HCT116 (cell line): ENCODE results near the gene OPCML.

ENCODE experiments used
- CEBPB ChIP-seq: IDR thresholded peaks from 2 replicates; pipeline ENCODE4 v1.6.1; 2012; ENCODE audit warnings: low read depth
- EZH2 ChIP-seq: fragments of 200-600 bp; sonication (generic); IDR thresholded peaks from 2 replicates; pipeline ENCODE4 v1.6.1; 2017; ENCODE audit warnings: antibody characterized with exemption, mixed run types
- EZH2phosphoT487 ChIP-seq: fragments of 200-600 bp; IDR thresholded peaks from 2 replicates; pipeline ENCODE4 v1.6.1; 2018; ENCODE audit warnings: antibody characterized with exemption, borderline replicate concordance
- POLR2A ChIP-seq: IDR thresholded peaks from 2 replicates; pipeline ENCODE4 v1.7.0; 2011; ENCODE audit warnings: borderline replicate concordance; ENCODE audit not compliant: insufficient read depth, insufficient read length; ENCODE audit errors: extremely low read depth
- POLR2AphosphoS5 ChIP-seq: IDR thresholded peaks from 2 replicates; pipeline ENCODE4 v1.6.1; 2011; ENCODE audit warnings: mild to moderate bottlenecking, low read depth, low read length, moderate library complexity
- RAD21 ChIP-seq: IDR thresholded peaks from 2 replicates; pipeline ENCODE4 v1.6.1; 2012; ENCODE audit warnings: low read depth, mild to moderate bottlenecking
- SRF ChIP-seq: IDR thresholded peaks from 2 replicates; pipeline ENCODE4 v1.6.1; 2012; ENCODE audit warnings: low read depth
- ZNF274 ChIP-seq: fragments of 200-500 bp; sonication (Bioruptor generic); IDR thresholded peaks from 2 replicates; pipeline ENCODE4 v1.6.1; 2014; ENCODE audit warnings: mild to moderate bottlenecking, low read depth, low read length, inconsistent platforms
- TF ChIP-seq, protein P1 (sequence below), 3 experiments: fragments of 200-600 bp in 1 of 3; sonication (generic) in 1 of 3; IDR thresholded peaks in 2 of 3; conservative IDR thresholded peaks in 1 of 3; 2 replicates each; pipeline ENCODE4 v1.5.1; 2012 to 2017; ENCODE audit warnings: low read depth in 2 of 3, low read length in 2 of 3, antibody characterized with exemption in 1 of 3, borderline replicate concordance in 1 of 3, control low read depth in 1 of 3, mild to moderate bottlenecking in 1 of 3, mixed read lengths in 1 of 3, mixed run types in 1 of 3, moderate library complexity in 1 of 3; ENCODE audit not compliant: insufficient read depth in 1 of 3

DNA sequence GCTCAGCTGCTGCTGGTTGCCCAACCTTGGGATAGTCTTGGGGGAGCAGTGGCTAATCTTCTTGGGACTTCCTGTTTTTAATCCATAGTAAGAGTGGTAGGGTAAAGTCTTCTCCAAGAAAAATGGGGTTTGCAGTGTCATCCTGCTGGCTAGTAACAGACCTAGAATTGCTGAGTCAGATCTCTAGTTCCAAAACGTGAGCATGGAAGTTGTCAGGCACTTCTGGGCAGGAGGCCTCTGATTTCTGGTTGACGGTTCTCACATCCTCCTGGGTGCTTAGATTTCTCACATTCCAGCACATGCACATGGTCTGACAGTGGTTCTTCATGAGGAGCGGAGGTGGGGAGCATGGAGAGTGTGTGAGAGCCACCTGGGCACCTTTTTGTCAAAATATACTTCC, 410.0 kb downstream of the OPCML start:
- TF ChIP-seq, protein P1, sequence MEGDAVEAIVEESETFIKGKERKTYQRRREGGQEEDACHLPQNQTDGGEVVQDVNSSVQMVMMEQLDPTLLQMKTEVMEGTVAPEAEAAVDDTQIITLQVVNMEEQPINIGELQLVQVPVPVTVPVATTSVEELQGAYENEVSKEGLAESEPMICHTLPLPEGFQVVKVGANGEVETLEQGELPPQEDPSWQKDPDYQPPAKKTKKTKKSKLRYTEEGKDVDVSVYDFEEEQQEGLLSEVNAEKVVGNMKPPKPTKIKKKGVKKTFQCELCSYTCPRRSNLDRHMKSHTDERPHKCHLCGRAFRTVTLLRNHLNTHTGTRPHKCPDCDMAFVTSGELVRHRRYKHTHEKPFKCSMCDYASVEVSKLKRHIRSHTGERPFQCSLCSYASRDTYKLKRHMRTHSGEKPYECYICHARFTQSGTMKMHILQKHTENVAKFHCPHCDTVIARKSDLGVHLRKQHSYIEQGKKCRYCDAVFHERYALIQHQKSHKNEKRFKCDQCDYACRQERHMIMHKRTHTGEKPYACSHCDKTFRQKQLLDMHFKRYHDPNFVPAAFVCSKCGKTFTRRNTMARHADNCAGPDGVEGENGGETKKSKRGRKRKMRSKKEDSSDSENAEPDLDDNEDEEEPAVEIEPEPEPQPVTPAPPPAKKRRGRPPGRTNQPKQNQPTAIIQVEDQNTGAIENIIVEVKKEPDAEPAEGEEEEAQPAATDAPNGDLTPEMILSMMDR (IDR thresholded peaks at IDR 0.05 in 2 of 3, conservative IDR thresholded peaks at IDR 0.05 in 1 of 3; ENCODE audit: borderline replicate concordance in 1 of 3, insufficient read depth in 1 of 3, low read depth in 2 of 3, low read length in 2 of 3), result no peak
- TF ChIP-seq SRF (no peak), EZH2 (no peak), CEBPB (no peak), POLR2A (no peak), RAD21 (no peak), POLR2AphosphoS5 (no peak), ZNF274 (no peak), EZH2phosphoT487 (no peak)
